ENCODE data around the gene ARFGEF3. TPM values are rescaled to one million over a fixed set of nuclear protein-coding genes. Genes with fewer than 3 reads are reported as not detected.

The ARFGEF3 gene
- total and polyA plus RNA-seq, 2 experiments from 2014 or later = 5.8 to 24.6 TPM

DNA sequence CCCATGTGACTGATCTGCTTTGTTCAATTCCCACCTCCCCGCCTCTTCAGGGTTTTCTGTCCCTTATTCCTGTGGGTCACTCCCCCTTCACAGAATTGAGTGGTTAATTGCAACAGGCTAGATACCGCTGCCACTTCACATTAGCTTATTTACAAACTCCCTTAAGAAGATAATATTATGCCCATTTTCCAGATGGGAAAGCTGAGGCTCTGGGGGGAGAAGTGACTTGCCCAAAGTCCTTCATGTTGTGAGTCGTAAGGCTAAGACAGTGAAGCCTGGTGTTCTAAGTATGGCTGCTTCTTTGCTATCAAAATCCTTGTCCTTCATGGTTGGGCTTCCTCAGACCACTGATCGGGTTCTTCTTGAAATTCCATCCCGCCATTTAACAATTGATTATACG is 96.5 kb downstream of the ARFGEF3 start (continued):
- TF ChIP-seq, protein P1, sequence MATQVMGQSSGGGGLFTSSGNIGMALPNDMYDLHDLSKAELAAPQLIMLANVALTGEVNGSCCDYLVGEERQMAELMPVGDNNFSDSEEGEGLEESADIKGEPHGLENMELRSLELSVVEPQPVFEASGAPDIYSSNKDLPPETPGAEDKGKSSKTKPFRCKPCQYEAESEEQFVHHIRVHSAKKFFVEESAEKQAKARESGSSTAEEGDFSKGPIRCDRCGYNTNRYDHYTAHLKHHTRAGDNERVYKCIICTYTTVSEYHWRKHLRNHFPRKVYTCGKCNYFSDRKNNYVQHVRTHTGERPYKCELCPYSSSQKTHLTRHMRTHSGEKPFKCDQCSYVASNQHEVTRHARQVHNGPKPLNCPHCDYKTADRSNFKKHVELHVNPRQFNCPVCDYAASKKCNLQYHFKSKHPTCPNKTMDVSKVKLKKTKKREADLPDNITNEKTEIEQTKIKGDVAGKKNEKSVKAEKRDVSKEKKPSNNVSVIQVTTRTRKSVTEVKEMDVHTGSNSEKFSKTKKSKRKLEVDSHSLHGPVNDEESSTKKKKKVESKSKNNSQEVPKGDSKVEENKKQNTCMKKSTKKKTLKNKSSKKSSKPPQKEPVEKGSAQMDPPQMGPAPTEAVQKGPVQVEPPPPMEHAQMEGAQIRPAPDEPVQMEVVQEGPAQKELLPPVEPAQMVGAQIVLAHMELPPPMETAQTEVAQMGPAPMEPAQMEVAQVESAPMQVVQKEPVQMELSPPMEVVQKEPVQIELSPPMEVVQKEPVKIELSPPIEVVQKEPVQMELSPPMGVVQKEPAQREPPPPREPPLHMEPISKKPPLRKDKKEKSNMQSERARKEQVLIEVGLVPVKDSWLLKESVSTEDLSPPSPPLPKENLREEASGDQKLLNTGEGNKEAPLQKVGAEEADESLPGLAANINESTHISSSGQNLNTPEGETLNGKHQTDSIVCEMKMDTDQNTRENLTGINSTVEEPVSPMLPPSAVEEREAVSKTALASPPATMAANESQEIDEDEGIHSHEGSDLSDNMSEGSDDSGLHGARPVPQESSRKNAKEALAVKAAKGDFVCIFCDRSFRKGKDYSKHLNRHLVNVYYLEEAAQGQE (IDR thresholded peaks at IDR 0.05; ENCODE audit: unreplicated experiment) = no peak
- TF ChIP-seq EZH2 (IDR thresholded peaks at IDR 0.05; ENCODE audit: low read depth, unreplicated experiment) (no peak), ZNF331 (CRISPR knock-in tag; IDR thresholded peaks at IDR 0.05; ENCODE audit: low read depth) (no peak)

DNA sequence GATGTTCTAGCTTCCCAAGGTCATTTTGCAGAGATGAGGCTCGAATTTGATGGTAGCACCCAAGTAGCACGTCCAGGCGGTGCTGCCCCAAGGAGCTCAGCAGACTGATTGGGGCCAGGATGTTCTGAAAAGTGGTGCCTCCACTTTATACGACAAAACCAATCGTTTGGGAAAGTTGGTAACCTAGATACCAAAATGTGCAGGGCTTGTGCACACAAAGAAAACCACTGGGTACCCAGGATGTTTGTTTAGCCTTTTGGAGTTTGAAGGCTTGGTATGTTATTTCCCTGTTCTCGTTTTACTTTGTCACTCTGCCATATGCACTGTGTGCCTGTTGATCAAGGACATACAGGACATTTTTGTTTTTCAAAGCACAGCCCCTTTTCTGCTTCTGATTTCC is 97.3 kb downstream of the ARFGEF3 start:
- Mint-ChIP-seq H3K4me3 (no peak overlapping the region), H3K36me3 (ENCODE audit: low read depth) (peaks cover 14% of the 10 kb centered on the region), H3K27me3 (ENCODE audit: insufficient read depth, low read depth, poor library complexity) (no peaks in the 10 kb centered on the region), H3K9me3 (no peaks in the 10 kb centered on the region), H3K27ac (no peak overlapping the region), H3K4me1 (no peaks in the 10 kb centered on the region)
- ATAC-seq = no peak
- TF ChIP-seq, protein P1 (IDR thresholded peaks at IDR 0.05; ENCODE audit: unreplicated experiment) = no peak
- TF ChIP-seq ZNF331 (CRISPR knock-in tag; IDR thresholded peaks at IDR 0.05; ENCODE audit: low read depth) = no peak
- no peak for TF ChIP-seq STAT1 (IDR thresholded peaks at IDR 0.05; ENCODE audit: unreplicated experiment)
- no peak for TF ChIP-seq ZNF114 (CRISPR knock-in tag; IDR thresholded peaks at IDR 0.05)
- TF ChIP-seq NANOG (IDR thresholded peaks at IDR 0.05; ENCODE audit: borderline replicate concordance) = no peak
- no peak for TF ChIP-seq POLR2AphosphoS5 (IDR thresholded peaks at IDR 0.05; ENCODE audit: low read depth)
- H3K4me3 ChIP-seq = no peak overlapping the region
- no peaks in the 10 kb centered on the region for H3K79me2 ChIP-seq (replicated peaks; ENCODE audit: insufficient read depth)
- H3K4me1 ChIP-seq (ENCODE audit: insufficient read depth) = no peaks in the 10 kb centered on the region
- no peaks in the 10 kb centered on the region for H3K9me2 ChIP-seq (ENCODE audit: insufficient read depth)
- no peak overlapping the region for H3K4me2 ChIP-seq
- DNase-seq (ENCODE audit: low spot score) = no peak
- no peak overlapping the region for H3K27ac ChIP-seq (ENCODE audit: low read depth)
- H2AFZ ChIP-seq = no peak overlapping the region
- H3F3A ChIP-seq (replicated peaks; ENCODE audit: low read depth) = no peaks in the 10 kb centered on the region
- no peaks in the 10 kb centered on the region for H4K20me1 ChIP-seq (replicated peaks; ENCODE audit: insufficient read depth)
- peaks cover 3% of the 10 kb centered on the region; the same call in 1 of the 2 replicates for H3K36me3 ChIP-seq (ENCODE audit: insufficient read depth)
- H3K27me3 ChIP-seq (ENCODE audit: insufficient read depth) = no peaks in the 10 kb centered on the region
